Amniotic stem cell (primary cell): Measurements from ENCODE around the gene TOMM22.

Experiments used
- DNase-seq: peaks from one replicate; lab custom pipeline; 2025; lab: John Stamatoyannopoulos, UW

Gene TOMM22

DNA sequence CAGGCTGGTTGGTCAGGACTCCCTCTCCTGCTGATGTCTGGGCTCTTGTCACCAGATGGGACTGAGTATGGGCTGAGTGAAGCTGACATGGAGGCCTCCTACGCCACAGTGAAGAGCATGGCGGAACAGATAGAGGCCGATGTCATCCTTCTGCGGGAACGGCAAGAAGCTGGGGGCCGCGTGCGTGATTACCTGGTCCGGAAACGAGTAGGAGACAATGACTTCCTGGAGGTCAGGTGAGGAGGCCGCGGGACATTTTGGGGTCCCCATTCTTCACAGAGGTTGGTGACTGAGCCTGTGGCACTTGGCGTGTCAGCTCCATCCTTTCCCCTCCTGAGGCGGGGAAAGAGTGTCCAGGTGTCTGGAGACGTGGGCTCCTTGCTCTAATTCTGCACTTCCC, 34.1 kb downstream of the TOMM22 start:
- DNase-seq: no peak

DNA sequence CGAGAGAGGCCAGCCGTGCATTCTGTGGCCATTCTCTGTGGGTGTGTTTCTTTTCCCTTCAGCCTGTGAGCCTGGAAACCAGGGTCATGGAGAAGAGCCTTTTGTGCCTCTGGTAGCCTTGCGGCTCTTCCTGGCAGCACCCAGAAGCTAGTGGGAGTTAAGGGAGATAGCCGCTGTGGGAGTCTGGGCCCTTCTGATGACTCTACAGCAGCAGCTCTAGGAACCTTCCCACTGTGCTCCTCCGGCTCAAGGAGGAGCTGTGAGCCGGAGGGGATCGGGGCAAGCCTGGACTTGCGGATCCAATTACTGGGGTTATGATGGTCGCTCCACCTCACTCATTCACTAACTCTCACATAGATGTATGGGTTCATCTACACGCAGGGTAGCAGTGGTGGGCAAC, 34.5 kb downstream of the TOMM22 start:
- DNase-seq: no peak

DNA sequence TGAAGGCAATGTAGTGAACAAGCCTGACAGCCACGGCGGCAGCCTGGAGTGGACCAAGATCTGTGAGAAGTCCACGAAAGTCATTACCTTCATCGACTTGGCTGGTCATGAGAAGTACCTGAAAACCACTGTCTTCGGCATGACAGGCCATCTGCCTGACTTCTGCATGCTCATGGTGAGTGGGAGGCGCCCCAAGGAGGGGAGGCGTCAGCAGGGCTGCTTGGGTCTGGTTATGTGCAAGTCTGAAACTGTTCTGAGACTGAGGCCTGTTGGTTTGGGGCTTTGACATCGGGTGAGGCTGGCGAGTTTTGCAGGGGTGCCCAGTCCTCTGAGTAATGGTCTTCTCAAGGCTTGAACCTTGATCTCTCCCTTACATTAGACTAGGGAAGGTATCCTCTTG, 35.1 kb downstream of the TOMM22 start:
- no peak for DNase-seq

DNA sequence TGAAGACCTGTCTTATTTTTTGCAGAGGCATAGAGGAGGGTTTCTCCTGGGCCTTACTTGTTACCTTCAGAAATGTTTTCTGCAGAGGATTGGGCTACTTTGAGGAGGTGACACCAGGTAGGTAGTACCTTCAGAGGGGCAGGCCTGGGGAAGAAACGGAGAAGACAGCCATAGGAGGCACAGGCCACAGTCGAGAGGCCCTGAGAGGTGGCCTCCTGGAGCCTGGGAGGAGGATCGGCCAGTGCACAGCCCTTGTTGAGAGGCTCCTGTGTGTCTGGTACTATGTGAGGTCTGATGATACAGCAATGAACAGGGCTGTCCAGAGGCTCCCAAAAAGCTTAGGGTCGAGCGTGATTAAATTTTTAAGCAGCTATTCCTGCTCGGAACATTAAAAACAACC, 35.5 kb downstream of the TOMM22 start:
- DNase-seq: no peak

DNA sequence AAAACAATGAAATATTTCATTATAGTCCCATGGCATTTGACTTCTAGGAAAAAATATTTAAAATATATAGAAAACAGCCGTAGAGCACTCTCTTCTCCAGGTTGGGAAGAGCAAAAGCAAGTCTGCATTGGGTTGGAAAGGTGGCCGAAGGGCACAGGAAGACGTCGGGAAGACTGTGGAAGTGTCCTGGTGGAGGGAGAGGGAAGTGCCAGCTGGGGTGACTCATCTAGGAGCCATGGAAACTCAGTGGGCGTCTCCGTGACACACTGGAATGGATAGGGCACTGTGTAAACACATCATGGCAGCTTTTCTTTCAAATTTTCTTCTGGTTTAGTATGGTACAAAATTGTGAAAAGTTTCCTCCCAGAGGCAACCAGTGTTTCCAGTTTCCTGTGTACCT, 36.7 kb downstream of the TOMM22 start:
- peak; percentile 86 for DNase-seq

DNA sequence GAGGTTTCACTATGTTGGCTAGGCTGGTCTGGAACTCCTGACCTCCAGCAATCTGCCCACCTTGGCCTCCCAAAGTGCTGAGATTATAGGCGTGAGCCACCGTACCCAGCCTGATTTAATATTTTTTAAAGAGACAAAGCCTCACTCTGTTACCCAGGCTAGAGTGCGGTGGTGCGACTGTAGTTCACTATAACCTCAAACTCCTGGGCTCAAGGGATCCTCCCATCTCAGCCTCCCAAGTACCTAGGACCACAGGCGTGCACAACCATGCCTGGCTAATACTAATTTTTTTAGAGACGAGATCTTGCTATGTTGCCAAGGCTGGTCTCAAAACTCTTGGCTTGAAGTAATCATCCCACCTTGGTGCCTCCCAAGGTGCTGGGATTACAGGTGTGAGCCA, 37.4 kb downstream of the TOMM22 start:
- DNase-seq: no peak

DNA sequence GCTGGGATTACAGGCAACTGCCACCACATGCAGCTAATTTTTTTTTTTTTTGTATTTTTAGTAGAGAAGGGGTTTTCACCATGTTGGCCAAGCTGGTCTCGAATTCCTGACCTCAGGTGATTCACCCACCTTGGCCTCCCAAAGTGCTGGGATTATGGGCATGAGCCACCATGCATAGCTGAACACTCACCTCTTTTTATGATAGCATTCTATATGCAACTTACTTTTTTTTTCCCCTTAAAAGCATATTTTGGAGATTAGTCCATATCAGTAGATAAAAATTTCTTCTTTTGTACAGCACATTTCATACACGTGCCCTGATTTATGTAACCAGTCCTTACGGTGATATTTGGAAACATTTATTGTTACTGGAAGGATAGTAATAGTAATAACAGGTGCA, 38.6 kb downstream of the TOMM22 start:
- DNase-seq: no peak

DNA sequence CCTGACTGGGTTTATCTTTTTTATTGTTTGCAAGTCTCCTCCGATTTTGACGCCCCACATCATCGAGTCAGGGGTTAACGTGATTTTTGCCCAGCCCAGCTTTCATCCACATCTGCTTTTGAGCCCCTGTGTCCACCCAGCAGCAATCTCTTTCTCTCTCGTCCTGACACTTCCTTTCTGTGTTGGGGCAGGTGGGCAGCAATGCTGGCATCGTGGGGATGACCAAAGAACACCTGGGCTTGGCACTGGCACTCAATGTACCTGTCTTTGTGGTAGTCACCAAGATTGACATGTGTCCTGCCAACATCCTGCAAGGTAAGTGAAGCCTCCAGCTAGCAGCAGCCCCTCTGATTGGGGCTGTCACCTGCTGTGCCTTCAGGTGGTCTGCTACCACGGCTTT, 39.8 kb downstream of the TOMM22 start:
- no peak for DNase-seq

DNA sequence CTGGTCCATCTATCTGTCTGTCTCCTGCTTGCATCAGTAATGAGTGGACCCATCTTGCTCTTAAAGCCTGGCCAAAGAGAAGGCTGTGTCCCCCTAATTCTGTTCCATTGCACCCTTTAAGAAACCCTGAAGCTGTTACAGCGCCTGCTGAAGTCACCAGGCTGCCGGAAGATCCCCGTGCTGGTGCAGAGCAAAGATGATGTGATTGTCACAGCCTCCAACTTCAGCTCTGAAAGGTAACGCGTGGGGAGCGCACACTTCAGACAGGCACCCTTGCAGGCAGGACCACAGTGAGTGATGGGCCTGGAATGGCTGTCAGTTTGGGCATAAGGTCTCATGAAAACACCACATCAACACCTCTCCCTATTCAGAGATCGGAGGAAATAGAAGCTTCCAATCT, 42.4 kb downstream of the TOMM22 start:
- DNase-seq: no peak

DNA sequence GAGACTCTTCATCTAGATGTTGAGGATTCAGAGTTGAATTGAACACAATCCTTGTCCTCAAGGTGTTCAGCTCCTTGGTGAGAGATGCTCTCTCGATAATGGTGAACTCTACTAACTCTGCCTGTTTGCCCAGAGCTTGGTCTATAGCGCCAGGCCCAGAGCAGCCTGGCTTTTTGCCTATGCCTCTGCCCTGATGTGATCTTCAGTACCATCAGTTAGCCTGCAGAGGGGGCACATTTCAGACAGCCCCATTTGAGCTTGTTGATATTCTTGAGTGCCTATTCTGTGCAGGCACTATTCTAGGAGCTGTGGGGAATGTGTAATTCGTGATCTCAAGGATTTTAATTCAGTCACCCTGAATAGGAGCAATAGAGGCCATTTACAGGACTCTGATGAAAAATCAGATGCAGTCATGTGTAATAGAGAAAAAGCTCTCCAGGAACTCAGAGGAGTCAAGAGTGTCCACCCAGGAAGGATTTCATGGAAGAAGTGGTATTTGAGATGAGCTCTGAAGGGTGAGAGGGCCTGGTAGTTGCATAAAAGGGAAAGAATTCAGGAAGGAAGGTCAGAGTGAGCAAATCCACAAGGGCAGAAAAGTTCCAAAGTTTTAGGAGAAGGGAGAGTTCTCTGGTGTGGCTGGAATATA, 43.3 kb downstream of the TOMM22 start:
- no peak for DNase-seq

DNA sequence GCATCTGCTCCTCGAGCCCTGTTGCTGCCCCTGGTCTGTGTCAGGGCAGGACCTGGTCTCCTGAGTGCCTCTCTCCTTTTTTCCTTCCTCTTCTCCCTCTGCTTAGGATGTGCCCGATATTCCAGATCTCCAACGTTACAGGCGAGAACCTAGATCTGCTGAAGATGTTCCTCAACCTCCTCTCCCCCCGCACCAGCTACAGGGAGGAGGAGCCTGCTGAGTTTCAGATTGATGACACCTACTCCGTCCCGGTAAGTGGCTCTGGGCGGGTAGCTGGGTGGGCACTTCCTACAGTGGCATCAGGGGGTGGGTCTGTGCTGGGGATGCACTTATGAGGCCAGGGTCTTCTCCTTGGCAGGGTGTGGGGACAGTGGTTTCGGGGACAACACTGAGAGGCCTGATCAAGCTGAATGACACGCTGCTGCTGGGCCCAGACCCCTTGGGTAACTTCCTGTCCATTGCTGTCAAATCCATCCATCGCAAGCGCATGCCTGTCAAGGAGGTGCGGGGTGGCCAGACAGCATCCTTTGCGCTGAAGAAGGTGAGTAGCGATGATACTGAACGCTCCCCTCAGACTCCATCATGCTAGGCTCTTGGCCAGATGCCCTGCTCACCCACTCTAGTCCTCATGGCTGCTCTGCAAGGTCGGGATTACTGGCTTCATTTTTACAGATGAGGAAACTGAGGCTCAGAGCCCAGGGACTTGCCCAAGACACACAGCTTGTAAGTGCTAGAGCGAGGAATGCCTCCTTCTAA, 44.3 kb downstream of the TOMM22 start:
- DNase-seq: no peak

DNA sequence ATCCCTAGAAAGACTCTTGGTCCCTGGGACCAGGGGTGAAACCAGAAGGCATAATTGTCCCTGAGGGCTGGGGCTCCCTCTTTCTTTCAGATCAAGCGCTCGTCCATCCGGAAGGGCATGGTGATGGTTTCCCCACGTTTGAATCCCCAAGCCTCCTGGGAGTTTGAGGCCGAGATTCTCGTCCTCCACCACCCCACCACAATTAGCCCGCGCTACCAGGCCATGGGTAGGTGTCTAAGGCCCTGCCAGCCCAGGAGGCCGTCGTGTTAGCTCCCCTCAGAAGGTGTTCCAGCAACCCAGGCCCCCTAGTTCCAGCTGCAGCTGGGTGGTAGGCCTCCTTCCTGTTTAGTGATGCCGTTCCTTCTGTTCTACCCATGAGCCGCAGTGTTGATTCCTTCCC, 45.4 kb downstream of the TOMM22 start:
- DNase-seq: no peak

DNA sequence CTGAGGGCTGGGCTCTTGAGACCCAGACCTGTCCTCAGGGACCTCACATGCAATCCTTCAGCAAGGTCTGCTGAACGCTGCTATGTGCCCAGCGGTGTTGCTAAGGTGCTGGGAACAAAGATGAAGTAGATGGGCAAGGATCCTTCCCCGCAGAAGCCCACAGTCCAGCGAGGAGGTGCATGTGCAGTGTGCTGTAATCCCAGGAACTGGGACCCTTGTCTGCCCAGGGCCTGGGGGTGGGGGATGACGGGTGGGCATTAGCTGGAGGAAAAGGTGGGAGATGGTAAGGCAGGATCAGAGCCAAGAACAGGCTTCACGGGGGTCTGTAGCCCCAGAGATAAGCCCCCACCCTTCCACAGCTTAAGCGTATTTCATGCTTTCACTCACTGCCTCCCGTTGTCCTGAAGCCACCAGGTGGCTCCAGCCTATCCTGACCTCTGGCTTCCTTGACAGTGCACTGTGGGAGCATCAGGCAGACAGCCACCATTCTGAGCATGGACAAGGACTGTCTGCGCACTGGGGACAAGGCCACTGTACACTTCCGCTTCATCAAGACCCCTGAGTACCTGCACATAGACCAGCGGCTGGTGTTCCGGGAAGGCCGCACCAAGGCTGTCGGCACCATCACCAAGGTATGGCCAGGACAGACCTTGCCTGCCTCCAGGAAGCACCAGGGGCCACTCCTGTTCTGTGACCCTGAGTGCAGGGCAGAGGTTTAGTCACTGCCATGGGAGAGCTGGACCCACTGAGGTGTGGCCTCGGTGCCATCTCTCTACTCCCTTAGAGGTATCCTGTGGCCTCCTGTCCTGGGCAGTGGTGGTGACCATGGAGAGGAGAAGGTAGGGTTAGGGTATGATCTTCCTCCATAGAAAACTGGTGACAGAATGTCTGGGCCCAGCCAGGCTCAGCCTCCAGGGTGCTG, 46.0 kb downstream of the TOMM22 start:
- DNase-seq: no peak

DNA sequence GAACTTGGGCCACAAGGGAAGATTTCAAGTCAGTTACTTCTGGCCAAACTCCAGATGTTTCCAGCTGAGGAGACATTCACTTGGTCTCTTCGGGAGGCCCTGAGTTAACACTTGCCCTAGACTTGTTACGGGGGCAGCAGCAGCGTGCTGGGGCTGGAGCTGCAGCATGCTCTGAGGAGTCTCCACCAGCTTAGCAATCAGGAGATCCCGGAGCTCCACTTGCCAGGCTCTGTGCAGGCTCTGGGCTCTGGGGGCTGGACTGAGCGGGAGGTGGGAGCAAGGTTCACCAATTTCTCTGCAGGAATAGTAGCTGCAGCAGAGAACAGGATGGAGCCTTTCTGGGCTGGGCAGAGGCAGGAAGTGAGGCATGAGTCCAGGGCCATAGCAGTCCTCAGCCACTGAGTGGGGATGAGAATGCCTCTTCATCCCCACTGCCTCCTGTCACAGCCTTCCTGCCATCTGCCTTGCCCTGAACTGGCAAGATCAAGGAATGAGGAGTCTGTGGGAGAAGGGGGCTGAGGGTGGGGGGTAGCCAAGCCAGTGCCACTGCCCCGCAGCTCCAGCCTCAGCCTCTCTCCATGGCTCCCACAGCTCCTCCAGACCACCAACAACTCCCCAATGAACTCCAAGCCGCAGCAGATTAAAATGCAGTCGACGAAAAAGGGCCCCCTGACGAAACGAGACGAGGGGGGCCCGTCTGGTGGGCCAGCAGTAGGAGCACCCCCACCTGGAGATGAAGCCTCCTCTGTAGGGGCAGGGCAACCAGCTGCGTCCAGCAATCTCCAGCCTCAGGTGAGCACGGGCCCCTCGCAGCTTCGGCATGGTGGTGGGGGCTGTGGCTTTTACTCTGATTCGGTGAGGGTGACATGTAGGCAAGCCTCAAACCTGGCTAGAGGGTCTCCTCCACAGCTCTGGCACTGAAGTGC, 47.4 kb downstream of the TOMM22 start:
- DNase-seq: no peak

DNA sequence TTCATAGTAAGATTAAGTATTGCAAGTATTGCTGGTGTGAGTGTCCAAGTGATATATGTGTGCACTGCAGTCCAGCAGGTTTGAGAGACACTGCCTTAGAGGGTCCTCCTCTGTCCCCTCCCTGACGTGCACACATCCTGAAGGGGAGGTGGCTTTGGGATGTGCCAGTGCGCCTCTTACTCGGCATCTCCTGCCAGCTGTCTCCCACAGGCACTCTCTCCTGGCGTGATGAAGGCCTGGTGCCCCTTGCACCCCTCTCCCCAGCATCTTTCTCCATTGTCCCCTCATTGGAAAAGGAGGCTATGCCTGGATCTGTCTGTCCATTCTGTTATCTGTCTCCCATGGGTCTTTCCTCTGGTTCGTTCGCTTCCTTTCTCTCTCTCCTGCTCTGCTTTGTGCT, 48.2 kb downstream of the TOMM22 start:
- no peak for DNase-seq

DNA sequence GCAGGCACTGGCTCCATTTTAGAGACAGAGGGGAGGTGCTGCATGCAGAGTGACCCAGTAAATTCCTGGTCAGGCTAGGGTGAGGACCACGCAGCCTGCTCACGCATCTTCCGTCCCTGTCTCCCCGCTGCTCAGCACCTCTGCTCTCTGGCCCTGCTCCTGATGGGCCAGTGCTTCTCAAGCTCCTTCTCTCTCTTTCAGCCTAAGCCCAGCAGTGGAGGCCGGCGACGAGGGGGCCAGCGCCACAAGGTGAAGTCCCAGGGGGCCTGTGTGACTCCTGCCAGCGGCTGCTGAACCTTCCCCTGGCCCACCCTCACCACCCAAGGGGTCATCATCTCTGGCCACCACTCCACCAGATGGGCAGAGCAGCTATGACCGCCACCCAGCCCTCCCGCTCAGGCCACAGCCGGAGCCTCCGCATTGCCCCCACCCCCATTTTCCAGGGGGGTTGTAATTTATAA, 48.7 kb downstream of the TOMM22 start:
- no peak for DNase-seq

DNA sequence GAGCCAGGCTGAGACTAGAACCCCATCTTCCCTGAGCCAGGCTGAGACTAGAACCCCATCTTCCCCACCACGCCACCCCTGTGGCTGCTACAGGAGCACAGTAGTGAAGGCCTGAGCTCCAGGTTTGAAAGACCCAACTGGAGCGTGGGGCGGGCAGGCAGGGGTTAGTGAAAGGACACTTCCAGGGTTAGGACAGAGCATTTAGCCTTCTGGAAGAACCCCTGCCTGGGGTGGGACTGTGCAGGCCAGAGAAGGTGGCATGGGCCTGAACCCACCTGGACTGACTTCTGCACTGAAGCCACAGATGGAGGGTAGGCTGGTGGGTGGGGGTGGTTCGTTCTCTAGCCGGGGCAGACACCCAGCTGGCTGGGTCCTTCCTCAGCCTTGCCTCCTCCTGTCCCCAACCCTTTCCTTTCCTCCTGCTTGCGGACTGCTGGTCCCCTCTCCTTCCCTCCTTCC, 50.0 kb downstream of the TOMM22 start:
- DNase-seq: no peak

DNA sequence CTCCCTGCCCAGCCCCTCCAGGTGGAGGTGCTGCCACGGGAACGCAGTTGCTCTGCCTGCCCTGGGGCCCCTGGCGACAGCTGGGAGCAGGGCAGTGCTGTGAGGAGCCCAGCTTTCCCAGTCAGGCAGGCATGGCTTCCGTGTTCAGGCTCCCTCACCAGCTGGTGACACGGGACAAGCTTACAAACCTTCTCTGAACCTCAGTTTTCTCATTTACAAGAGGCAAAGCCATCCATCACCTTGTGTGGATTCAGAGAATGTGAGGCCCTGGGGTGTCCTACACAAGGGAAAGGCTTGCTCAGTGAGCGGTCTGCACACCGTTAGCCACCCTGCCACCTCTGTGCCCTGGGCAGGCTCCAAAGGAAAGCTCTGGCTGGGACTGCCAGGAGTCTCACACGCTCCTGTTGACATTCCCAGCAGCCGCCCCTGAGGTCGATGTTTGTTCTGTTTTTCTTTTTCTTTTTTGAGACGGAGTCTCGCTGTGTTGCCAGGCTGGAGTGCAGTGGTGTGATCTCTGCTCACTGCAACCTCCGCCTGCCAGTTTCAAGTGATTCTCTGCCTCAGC, 50.6 kb downstream of the TOMM22 start:
- DNase-seq: no peak

DNA sequence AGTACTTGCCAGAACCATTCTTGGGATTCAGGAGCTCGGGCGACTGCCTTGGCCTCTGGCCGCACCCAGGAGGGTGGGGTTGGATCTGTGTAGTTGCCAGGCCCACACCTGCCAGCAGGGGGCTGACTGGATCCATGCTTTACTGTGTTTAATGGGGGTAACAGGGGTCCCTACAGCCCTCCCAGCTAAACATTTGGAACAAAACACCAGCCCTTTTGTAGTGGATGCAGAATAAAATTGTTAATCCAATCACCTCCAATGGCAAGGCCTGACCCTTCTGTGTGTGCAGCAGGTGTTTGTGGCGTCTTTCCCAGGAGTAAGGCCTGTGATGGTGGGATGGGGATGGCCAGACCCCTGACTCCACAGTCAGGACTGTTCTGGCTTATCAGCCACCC, 51.6 kb downstream of the TOMM22 start:
- no peak for DNase-seq

DNA sequence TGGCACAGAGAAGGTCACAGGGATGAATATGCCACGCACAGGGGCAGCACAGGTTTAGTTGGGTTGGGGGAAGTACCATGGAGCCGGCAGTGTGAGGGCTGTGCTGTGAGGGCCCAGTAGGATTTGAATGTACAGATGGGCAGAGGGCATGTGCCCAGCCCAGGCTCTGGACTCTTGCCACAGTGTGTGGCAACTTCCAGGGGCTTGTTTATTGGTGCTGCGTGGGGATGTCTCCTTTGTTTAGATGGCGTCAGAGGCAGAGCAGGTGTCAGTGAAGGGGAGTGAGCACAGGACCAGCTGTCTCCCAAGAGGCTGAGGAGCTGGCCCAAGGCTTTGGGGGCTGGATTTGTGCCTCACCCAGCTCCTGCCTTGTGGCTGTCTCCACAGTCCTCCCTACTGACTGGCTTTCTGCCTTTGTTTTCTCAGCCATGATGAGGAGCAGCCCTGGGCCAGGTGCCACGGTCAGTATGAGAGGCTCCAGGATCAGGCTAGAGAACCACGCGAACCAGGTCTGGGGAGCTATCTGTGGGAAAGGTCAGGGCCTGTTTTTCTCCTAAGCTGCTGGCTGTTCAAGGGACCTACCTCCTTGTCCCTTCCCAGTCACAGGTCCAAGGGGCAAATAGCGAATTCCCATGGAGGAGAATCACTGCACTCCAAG, 52.1 kb downstream of the TOMM22 start:
- DNase-seq: no peak
